GM12892 (cell line): Measurements from ENCODE around the gene RASD1.

Source experiments
- POLR2A ChIP-seq: IDR thresholded peaks from 2 replicates; pipeline ENCODE4 v1.6.1; 2011; ENCODE audit warnings: low read depth, low read length, control low read depth
- POLR2AphosphoS5 ChIP-seq: IDR thresholded peaks from 2 replicates; pipeline ENCODE4 v1.6.1; 2011; ENCODE audit warnings: low read depth, low read length, control low read depth

DNA sequence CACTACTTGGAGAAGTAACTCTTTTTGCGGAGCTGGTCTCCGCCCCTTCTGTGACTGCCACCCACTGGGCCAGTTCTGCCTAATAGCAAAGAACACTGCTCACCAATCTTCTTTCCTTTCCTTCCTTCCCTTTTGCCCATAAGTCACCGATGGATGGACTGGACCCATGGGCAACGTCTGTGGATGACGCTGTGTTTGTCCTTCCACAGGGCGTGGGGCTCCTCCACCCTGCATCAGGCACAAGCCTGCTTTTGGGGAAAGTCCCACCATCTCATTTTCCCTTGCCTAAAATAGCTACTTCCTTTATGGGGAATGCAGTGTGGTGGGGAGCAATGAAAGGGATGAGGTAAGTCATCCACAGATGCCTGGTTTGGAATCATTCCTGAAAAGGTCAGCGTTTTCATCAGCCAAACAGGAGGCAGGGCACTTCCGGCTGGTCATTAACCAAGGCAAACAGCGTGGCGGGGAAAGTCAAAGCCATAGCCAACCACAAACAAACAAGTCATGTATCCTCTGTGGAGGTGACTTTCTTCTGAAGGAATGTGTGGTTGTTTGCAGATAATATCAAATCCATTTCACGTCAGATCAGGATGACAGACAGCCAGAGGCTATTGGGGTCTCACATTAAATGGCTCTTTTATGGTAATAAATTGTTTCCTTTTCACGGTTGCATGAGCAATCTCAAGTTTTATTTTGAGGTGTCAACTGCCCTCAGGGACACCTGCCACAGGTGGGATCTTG, 50.1 kb downstream of the RASD1 start:
- no peak for TF ChIP-seq POLR2A
- no peak for TF ChIP-seq POLR2AphosphoS5
